Cerebellar cortex (tissue), 1 donor: ENCODE measurements around the gene SIGLEC6.
A peak's percentile ranks its signal among the peaks of the same experiment; 100 is the strongest.

Experiments used
- DNase-seq: peaks from one replicate; pipeline ENCODE4 v3.0.0-alpha.2; 2015; ENCODE audit warnings: low spot score

The SIGLEC6 gene

GRCh38 chr19:51548213-51548651 is 16.8 kb upstream of the SIGLEC6 start:
- DNase-seq: no peak

GRCh38 chr19:51547397-51548212 is 16.1 kb upstream of the SIGLEC6 start:
- no peak for DNase-seq

GRCh38 chr19:51546650-51547396 is 15.4 kb upstream of the SIGLEC6 start:
- no peak for DNase-seq

- no peak for DNase-seq
These were observed 14.7 kb upstream of the SIGLEC6 start for GRCh38 chr19:51546107-51546649.

- DNase-seq: no peak
These were observed 12.6 kb upstream of the SIGLEC6 start for GRCh38 chr19:51544038-51544437.

GRCh38 chr19:51542699-51543098 is 11.2 kb upstream of the SIGLEC6 start:
- no peak for DNase-seq

- DNase-seq: no peak
These were observed 10.2 kb upstream of the SIGLEC6 start for GRCh38 chr19:51541458-51542357.

GRCh38 chr19:51539821-51540366 is 8.4 kb upstream of the SIGLEC6 start:
- no peak for DNase-seq

GRCh38 chr19:51535535-51535934 is 4.1 kb upstream of the SIGLEC6 start:
- no peak for DNase-seq

- no peak for DNase-seq
These were observed 854 bp downstream of the SIGLEC6 start for GRCh38 chr19:51530616-51531015.

GRCh38 chr19:51529301-51529700 is 2.2 kb downstream of the SIGLEC6 start:
- no peak for DNase-seq

GRCh38 chr19:51525651-51526050 is 5.8 kb downstream of the SIGLEC6 start:
- DNase-seq: no peak

GRCh38 chr19:51524666-51525264 is 6.7 kb downstream of the SIGLEC6 start:
- no peak for DNase-seq

- DNase-seq: no peak
These were observed 9.7 kb downstream of the SIGLEC6 start for GRCh38 chr19:51521781-51522180.

GRCh38 chr19:51521357-51521756 is 10.1 kb downstream of the SIGLEC6 start:
- no peak for DNase-seq

- DNase-seq: no peak
These were observed 10.7 kb downstream of the SIGLEC6 start for GRCh38 chr19:51520728-51521127.

GRCh38 chr19:51514866-51515481 is 16.5 kb downstream of the SIGLEC6 start:
- DNase-seq: peak; percentile 59

- DNase-seq: no peak
These were observed 17.5 kb downstream of the SIGLEC6 start for GRCh38 chr19:51513968-51514367.

- DNase-seq: peak; percentile 4
These were observed 20.1 kb downstream of the SIGLEC6 start for GRCh38 chr19:51511353-51511752.

- DNase-seq: no peak
These were observed 21.4 kb downstream of the SIGLEC6 start for GRCh38 chr19:51509823-51510660.
